Esophagus muscularis mucosa (tissue), 4 donors: ENCODE results near the gene ODF4.

Source experiments
- EP300 ChIP-seq: sonication (generic); formaldehyde crosslinking; IDR thresholded peaks from one replicate; pipeline ENCODE4 v1.6.1; 2017; ENCODE audit warnings: antibody characterized with exemption
- POLR2A ChIP-seq: fragments of 450-650 bp; IDR thresholded peaks from one replicate; pipeline ENCODE4 v1.6.1; 2017; ENCODE audit warnings: antibody characterized with exemption, moderate library complexity, mild to moderate bottlenecking, low read depth
- POLR2AphosphoS5 ChIP-seq, 2 donors: sonication (generic); formaldehyde crosslinking; IDR thresholded peaks; one replicate each; pipeline ENCODE4 v1.6.1; 2017; ENCODE audit warnings: antibody characterized with exemption in 2 of 2
- TF ChIP-seq, protein P1 (sequence below), 3 experiments: fragments of 200-600 bp in 2 of 3; fragments of 450-650 bp in 1 of 3; sonication (generic) in 2 of 3; IDR thresholded peaks; one replicate each; pipeline ENCODE4 v1.5.1; 2017 to 2019; ENCODE audit warnings: antibody characterized with exemption in 3 of 3, mild to moderate bottlenecking in 2 of 3, moderate library complexity in 1 of 3

DNA sequence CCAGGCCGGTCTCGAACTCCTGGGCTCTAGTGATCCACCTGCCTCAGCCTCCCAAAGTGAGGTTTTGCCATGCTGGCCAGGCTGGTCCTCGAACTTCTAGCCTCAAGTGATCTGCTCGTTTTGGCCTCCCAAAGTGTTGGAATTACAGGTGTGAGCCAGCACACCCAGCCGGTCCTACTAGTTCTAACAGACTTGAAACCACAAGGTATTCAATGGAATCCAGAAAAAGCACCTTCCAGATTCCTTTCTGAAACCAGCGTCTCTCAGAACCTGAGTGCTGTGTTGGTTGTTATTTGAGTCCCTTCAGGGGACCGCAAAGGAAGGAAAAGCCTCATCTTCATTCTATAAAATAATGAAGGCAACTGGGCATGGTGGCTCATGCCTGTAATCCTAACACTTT, 32.8 kb downstream of the ODF4 start:
- TF ChIP-seq, protein P1, sequence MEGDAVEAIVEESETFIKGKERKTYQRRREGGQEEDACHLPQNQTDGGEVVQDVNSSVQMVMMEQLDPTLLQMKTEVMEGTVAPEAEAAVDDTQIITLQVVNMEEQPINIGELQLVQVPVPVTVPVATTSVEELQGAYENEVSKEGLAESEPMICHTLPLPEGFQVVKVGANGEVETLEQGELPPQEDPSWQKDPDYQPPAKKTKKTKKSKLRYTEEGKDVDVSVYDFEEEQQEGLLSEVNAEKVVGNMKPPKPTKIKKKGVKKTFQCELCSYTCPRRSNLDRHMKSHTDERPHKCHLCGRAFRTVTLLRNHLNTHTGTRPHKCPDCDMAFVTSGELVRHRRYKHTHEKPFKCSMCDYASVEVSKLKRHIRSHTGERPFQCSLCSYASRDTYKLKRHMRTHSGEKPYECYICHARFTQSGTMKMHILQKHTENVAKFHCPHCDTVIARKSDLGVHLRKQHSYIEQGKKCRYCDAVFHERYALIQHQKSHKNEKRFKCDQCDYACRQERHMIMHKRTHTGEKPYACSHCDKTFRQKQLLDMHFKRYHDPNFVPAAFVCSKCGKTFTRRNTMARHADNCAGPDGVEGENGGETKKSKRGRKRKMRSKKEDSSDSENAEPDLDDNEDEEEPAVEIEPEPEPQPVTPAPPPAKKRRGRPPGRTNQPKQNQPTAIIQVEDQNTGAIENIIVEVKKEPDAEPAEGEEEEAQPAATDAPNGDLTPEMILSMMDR (IDR thresholded peaks at IDR 0.05): no peak
- TF ChIP-seq POLR2A: no peak
- TF ChIP-seq POLR2AphosphoS5 (IDR thresholded peaks at IDR 0.05): no peak
- no peak for TF ChIP-seq EP300
